Measurements from ENCODE around the gene WSCD2.

Gene WSCD2

GRCh38 chr12:108170164-108170563, 41.1 kb downstream of the WSCD2 start:
- no peak for DNase-seq

- no peak for DNase-seq
Measured at GRCh38 chr12:108172033-108172432, 42.9 kb downstream of the WSCD2 start.

GRCh38 chr12:108173160-108173559, 44.1 kb downstream of the WSCD2 start:
- DNase-seq = no peak

DNA sequence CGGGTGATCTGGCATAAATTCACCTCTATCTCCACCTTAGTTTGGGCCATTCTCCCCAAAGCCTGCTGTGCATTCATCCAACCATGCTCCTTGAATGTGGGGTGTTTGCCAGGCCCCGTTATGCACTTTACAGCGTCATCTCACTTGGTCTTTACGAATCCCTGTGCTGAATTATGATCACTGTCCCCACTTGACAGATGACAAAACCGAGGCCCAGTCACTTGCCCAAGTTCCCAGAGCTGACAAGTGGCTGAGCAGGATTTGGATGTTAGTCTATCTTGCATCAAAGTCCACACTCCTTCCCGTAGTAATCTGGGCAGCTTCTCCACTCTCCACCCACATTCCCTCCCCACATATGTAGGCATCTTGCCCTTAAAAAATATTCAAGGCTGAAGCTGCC, 44.8 kb downstream of the WSCD2 start:
- DNase-seq = no peak

DNA sequence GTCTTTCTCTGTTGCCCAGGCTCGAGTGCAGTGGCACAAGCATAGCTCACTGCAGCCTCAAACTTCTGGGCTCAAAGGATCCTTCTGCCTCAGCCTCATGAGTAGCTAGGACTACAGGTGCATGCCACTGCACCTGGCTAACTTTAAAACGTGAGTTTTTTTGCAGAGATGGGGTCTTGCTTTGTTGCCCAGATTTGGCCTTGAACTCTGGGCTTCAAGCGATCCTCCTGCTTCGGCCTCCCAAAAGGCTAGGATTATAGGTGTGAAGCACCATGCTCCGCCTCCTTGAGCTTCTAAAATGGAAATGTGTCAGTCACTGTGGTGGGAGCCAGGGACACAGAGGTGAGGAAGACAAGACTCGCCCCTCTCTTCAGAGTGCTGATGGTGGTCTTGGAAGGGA, 45.6 kb downstream of the WSCD2 start:
- no peak for DNase-seq

GRCh38 chr12:108175310-108175709, 46.2 kb downstream of the WSCD2 start:
- DNase-seq = no peak

GRCh38 chr12:108176292-108176691, 47.2 kb downstream of the WSCD2 start:
- no peak for DNase-seq

DNA sequence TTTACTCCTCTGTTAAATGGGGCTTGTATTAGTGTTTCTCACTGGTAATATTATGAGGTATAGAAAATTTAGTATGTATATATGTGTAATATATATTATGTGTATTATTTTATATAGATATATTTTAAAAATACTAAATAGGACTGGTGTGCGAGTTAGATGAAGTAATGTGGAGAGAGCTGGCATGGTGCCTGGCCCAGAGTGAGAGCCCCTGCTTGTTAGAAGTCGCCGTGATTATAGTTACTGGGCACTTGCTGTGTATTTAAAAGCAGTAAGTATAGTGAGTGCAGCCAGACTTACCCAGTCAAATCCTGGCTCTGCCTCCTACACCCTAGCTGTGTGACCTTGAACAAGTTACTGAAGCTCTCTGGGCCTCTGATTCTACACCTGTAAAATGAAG, 48.0 kb downstream of the WSCD2 start:
- no peak for DNase-seq

DNA sequence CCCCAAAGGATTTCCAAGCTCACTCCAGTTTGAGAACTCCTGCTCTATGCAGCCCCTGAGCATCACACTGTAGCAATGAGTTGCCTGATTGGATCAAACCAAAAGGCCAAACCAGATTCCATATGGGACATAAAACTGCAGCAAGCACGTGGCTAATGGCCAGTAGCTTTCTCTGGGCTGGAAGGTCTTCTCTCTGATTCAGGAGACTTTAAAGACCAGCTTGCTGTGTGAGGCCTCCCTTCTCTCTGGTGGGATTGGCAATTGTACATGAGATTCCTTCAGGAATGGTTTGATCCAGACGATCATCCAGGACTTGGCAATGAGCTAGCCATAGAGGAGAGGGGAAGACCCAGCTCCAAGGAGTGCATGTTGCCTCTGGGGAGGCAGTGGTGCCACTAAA, 50.2 kb downstream of the WSCD2 start:
- no peak for DNase-seq

- DNase-seq = no peak
Measured at GRCh38 chr12:108180255-108181094, 51.4 kb downstream of the WSCD2 start.

DNA sequence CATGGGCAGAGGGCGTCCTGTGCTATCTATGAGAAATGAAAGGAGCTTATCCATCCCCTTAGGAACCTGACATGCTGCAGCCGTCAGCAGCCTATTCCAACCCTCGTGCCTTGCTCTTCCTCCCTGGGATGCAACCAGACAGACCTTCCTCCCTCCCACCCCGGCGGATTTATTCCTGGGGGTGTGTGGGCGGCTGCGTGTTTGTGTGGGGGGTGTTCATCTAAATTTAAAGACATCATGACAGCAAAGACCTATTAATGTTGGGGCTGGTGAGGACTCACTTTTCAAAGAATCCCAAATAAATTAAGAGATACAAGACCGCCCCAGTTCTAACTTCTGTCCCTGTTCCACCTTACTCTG, 52.0 kb downstream of the WSCD2 start:
- DNase-seq = no peak

DNA sequence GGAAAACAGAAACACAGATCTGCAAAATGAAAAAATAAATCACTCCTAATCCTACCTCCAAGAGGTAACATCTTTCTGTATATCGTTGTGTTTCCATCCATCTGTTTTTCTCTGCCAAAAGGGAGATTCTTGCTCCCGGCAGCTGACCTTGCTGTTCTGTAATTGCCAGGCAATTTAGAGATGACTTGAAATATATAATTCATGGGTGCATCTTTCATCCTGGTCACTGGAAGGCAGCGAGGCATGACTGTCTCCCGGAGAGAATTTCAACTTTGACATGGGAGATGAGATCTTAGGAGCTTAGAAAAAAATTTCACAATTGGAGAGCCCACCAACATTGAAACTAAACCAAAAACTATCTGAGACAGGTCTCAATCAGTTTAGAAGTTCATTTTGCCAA, 53.0 kb downstream of the WSCD2 start:
- no peak for DNase-seq

DNA sequence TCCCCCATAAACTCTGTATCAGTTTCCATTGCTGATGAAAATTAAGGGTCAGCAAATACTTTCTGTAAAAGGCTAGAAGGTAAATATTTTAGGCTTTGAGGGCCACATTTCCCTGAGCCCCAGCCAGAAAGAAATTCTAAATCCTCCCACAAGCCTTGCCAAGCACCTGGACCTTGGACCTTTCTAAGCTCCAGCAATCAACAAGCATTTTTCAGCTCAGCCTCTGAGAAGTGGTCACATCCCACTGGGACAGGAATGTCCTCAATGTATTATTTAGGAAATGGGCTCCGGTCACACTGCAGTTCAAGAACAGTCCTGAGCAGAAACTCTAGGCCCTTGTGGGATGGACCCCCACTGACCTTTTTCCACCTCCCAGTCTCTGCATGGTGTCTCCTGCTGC, 55.9 kb downstream of the WSCD2 start:
- DNase-seq = no peak

DNA sequence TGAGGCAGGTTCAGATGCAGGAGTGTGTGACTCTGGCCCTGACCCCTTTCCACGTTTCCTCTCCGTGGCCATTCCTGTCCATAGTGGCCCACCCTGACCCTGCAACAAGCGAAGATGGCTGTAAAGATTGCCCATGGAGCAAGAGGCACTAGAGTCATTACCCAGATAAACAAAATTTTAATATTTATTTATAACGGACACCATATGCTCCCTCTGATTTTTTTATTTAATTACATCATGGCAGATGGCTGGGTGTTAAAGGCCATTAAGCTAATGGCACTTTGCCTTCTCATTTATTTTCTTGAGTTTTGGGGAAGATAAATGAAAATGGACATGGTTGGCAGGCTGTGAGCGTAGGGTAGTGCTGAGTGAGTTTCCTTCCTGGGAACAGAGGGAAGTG, 58.7 kb downstream of the WSCD2 start:
- no peak for DNase-seq

- DNase-seq = no peak
Measured at GRCh38 chr12:108190529-108190928, 61.4 kb downstream of the WSCD2 start.

DNA sequence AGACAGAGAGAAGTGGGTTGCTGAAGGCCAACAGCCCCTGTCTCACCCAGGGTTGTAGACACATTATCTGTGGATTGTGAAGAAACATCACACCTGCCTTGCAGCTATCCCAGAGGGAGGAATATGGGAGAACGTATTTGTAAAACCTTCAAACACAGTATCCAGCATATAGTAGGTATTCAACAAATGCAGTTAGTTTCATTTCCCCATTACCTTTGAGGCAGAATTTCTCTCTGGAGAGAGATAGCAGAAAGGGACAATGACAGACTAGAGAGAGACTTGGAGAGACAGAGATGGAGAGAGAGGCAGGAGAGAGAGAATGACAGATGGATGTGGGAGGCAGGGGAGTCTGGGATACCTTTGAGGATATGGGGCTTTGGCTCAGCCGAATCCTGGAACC, 62.0 kb downstream of the WSCD2 start:
- no peak for DNase-seq

DNA sequence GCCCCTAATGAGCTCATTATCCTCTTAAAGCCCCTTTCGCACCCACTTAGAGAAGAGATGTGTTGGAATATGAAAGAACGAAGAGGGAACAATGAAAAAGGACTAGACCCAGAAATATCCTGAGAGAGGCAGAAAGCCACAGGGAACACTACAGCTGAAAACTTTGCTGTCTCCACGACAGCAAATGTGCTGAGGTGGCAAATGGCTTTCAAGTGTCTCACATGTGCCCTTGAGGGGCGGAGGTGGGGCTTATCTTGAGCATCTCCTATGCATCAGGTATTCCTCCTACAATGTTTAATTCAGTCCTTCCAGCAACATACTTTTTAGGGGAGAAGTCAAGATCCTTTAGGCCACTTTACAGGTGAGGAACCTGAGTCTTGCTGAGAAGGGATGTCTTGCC, 62.9 kb downstream of the WSCD2 start:
- DNase-seq = no peak

- DNase-seq = no peak
Measured at GRCh38 chr12:108193493-108193892, 64.4 kb downstream of the WSCD2 start.

GRCh38 chr12:108193917-108194316, 64.8 kb downstream of the WSCD2 start:
- DNase-seq = no peak

DNA sequence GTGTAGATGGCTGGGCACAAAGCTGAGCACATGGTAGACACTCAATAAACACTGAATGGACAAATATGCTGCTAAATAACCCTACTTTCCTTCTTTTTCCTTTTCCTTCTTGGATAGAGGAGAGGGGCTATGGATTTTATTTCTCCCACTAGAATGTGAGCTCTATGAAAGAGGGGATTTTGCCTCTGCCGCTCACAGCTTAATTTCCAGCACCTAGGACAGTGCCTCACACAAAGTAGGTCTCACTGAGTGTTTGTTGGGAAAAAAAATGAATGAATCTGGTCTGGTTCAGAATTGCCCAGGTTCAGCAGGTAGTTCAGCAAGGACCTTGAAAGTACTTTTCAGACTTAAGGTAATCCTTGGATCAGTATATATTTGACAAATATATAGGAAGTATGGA, 65.5 kb downstream of the WSCD2 start:
- no peak for DNase-seq

- DNase-seq = no peak
Measured at GRCh38 chr12:108196319-108196718, 67.2 kb downstream of the WSCD2 start.

DNA sequence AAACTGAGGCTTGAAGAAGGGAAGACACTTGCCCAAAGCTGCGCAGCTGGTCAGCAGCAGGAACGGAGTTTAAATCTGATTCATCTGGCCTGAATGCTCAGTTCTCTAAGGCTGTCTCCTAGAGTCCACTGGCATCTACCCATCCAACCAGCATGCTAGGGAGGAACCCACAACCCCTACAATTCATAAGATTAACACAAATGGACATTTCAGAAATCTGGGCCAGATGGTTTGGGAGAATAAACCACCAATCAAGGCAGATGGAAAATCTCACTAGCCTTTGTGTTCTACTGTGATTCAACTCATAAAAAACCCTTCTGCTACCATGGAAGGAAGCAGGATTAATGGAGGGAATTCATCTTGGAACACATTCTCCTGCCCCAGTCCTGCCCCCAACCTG, 67.8 kb downstream of the WSCD2 start:
- DNase-seq = no peak

DNA sequence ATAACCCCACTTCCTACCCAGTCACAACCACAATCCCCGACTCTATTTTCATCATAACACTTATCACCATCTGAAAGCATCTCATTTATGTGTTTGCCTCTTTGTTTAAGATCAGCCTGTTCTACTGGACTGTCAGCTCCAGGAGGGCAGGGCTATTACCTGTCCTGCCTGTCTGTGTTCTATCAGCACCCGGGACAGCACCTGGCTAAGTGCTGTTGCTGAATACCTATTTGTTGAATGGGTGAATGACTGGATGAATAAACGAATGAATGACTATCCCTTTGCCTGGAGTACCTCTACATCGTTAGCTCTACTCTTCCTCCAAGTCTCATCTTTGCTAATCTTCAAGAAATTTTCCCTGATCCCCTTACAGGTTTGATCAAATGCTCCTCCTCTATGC, 69.0 kb downstream of the WSCD2 start:
- DNase-seq = no peak

DNA sequence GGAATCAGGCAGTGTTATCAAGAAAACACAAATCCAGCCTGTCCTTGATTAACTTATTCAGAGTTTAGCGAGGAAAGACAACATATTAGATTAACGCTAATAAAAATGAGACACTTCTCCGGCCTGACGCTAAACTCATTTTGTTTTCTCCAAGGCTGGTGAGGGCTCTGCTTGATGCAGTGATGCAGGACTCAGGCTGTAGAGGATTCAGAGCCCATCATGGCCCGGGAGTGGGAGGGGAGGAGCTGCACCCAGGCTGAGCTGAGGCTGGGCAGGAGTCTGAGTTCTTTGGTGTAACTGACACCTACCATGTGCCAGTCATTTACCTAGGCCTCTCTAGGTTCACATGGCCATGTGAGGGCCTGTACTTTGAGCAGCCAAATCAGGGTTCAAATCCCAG, 70.0 kb downstream of the WSCD2 start:
- no peak for DNase-seq

DNA sequence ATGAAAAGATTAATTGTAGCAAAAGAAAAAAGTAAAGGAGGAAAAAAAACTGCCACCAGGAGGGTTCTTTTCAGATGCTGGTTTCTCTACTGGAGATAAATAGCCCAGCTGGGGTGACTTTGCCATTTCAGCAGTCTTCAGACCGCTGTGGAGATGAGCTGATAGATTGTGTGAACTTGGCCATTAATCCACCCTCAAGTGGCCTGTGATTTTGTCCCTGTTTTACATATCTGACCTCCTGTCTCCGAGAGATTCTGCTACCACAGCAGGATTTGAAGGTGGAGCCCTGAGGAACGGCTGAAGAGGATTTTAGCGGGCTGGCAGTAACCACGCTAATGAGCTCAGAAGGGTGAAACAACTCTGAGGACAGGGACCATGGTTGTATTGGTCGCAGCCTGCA, 72.7 kb downstream of the WSCD2 start:
- DNase-seq = no peak

All from activated CD4-positive, CD25-positive, alpha-beta regulatory T cell (primary cell).